Measurements from ENCODE around the gene SFTPA1. TPM values are rescaled to one million over a fixed set of nuclear protein-coding genes. Genes with fewer than 3 reads are reported as not detected.
"Not testable (repeated sequence)": the region's sequence is repeated elsewhere in the genome, so short reads cannot be mapped to it uniquely, and the experiment has no call there.

SFTPA1 gene
- polyA plus RNA-seq, 1 experiment = not detected

DNA sequence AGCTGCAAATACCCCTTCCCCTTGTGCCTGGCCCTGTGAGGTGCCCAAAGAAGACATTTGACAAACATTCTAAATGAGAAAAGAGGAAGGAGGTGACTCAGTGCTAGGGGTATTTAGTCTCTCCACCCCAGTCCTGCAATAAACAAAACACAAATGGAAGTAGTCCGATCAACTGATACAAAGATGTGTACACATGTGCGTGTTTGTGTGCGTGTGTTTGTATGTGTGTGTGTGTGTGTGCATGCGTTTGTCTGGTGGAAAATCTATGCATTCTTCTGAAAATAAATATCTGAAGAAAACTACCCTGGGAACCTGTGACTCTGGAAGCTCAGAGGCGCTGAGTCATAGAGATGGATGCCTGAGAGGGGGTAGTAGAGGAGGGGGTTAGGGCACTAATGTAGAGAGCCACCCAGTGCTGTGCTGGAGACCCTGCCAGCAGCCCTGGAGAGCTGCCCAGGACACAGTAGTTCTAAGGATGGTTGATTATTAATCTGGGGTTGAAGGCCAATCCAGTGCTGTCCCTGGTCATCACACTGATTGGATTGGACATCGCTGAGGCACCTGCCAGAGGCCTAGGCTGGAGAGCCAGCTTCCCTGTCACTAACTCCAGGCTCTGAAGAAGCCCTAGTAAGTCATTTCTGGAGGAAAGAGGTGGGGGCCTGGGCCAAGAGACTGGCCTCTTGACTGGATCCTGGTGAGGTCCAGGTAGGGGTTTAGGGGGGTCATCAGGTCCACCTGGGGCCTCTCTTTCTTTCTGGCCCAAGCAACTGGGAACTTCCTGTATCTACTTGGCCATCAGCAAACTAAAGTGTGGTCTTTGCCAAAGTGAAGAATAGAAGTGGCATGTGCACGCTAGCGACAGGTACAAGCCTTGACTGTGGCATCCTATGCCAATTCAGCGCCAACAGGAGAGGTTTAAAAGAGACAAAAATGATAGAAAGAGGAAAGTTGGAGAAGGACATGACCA is 18.5 kb downstream of the SFTPA1 start:
- DNase-seq (ENCODE audit: low read depth, low spot score) = no peak

DNA sequence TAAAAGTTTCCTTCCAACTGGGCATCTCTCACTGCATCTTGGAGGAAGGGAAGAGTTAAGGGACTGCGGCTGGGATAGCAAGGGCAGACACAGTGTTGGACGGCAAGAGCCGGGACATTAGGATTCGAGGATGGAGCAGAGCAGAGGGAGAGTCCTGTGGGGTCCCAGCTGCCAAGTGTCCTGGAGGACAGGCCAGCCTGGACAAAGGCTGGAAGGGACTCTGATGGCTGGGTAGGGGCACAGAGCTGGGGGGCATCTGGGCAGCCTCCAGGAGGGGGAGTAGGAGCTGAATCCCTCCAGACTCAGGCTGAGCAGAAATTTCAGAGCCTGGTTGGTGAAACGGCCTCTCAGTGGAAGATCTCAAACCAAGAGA is 19.2 kb downstream of the SFTPA1 start:
- H3K27ac ChIP-seq (ENCODE audit: low read depth, low read length) = no peak overlapping the region
- CTCF ChIA-PET = no interaction called here
- TF ChIP-seq, protein P1, sequence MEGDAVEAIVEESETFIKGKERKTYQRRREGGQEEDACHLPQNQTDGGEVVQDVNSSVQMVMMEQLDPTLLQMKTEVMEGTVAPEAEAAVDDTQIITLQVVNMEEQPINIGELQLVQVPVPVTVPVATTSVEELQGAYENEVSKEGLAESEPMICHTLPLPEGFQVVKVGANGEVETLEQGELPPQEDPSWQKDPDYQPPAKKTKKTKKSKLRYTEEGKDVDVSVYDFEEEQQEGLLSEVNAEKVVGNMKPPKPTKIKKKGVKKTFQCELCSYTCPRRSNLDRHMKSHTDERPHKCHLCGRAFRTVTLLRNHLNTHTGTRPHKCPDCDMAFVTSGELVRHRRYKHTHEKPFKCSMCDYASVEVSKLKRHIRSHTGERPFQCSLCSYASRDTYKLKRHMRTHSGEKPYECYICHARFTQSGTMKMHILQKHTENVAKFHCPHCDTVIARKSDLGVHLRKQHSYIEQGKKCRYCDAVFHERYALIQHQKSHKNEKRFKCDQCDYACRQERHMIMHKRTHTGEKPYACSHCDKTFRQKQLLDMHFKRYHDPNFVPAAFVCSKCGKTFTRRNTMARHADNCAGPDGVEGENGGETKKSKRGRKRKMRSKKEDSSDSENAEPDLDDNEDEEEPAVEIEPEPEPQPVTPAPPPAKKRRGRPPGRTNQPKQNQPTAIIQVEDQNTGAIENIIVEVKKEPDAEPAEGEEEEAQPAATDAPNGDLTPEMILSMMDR (IDR thresholded peaks at IDR 0.05; ENCODE audit: low read depth, low read length) = no peak
- DNase-seq (ENCODE audit: low read depth, low spot score) = no peak
- no peaks in the 10 kb centered on the region for H3K9me3 ChIP-seq (ENCODE audit: control insufficient read depth, insufficient read depth, low read length)
- H3K4me3 ChIP-seq (ENCODE audit: low read depth, low read length) = no peak overlapping the region
- POLR2A ChIA-PET = no interaction called here
- peaks cover 3% of the 10 kb centered on the region for H3K27me3 ChIP-seq (ENCODE audit: control insufficient read depth, insufficient read depth, low read length)

More for the DNA sequence above, 18.5 kb downstream of the SFTPA1 start:
- Histone ChIP-seq H3K9me3 (ENCODE audit: control insufficient read depth, insufficient read depth, low read length) (no peaks in the 10 kb centered on the region), H3K27ac (ENCODE audit: low read depth, low read length) (no peak overlapping the region), H3K4me3 (ENCODE audit: low read depth, low read length) (no peak overlapping the region), H3K27me3 (ENCODE audit: control insufficient read depth, insufficient read depth, low read length) (peaks cover 3% of the 10 kb centered on the region)
- ChIA-PET CTCF (no interaction called here), POLR2A (no interaction called here)
- TF ChIP-seq, protein P1 (IDR thresholded peaks at IDR 0.05; ENCODE audit: low read depth, low read length) = no peak

DNA sequence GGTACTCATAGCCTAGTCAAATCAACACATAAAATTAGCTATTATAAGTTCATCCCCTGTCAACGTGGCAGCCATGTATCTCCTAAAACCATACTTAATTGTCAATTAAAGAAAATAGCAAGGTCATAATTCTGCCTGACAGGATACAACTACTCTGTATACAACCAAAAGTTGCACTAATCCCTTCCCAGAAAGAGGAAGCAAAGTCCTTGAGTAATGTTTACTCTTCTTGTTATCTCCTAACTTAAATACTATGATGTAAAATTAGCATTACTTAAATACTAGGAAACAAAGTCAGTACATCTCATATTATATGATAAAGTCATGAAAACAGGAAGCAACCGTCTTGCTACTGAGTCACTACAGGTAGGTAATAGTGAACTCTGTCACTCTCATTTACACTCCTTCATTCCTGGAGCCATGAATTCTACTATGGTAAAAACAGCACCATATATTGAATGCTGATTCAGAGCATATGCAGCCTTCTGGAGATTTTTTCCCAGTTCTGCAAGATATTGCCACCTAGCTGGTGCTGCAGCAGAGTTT is 26.0 kb downstream of the SFTPA1 start:
- H3K9me3 ChIP-seq (ENCODE audit: control insufficient read depth, insufficient read depth, low read length); H3K27me3 ChIP-seq (ENCODE audit: control insufficient read depth, insufficient read depth, low read length); POLR2A ChIA-PET; H3K4me3 ChIP-seq (ENCODE audit: low read depth, low read length); H3K27ac ChIP-seq (ENCODE audit: low read depth, low read length); DNase-seq (ENCODE audit: low read depth, low spot score); CTCF ChIA-PET: not testable (repeated sequence)

DNA sequence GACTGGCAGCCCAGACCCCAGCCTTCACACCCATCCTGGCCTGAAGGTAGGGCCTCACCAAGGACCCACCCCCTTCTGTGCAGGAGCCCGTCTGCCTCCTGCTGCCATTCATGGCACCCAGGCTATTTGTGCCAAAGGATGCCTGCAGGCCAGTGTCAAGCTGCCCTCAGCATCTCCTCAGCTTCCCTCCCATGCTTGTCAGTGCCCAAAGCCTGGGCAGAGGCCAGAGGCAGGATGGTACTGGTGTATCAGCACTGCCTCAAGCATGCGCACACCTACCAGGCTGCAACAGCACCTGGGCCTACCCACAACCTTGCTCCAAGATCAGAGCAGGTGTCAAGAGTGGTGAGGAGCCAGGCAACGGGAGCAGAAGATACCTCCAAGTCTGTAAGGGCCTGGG is 27.6 kb downstream of the SFTPA1 start:
- Histone ChIP-seq H3K9me3 (ENCODE audit: control insufficient read depth, insufficient read depth, low read length) (no peaks in the 10 kb centered on the region), H3K27ac (ENCODE audit: low read depth, low read length) (no peak overlapping the region), H3K4me3 (ENCODE audit: low read depth, low read length) (no peak overlapping the region), H3K27me3 (ENCODE audit: control insufficient read depth, insufficient read depth, low read length) (no peaks in the 10 kb centered on the region)
- no peak for DNase-seq (ENCODE audit: low read depth, low spot score)
- TF ChIP-seq, protein P1 (IDR thresholded peaks at IDR 0.05; ENCODE audit: low read depth, low read length) = no peak
- POLR2A ChIA-PET = no interaction called here
- CTCF ChIA-PET = no interaction called here

DNA sequence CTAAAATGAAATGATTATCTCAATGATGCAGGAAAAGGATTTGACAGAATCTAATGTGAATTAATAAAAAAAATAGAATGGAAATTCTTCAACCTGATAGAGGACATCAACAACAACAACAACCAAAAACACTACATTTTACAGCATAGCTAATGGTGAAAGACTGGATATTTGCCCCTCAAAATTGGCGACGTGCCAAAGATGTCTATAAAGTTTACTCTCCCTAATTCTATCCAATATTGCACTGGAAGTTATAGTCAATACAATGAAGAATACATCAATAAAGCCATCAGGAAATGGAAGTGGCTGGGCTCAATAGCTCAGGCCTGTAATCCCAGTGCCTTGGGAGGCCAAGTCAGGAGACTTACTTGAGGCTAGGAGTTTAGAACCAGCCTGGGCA is 42.0 kb downstream of the SFTPA1 start:
- H3K9me3 ChIP-seq (ENCODE audit: control insufficient read depth, insufficient read depth, low read length); H3K27ac ChIP-seq (ENCODE audit: low read depth, low read length); H3K4me3 ChIP-seq (ENCODE audit: low read depth, low read length); POLR2A ChIA-PET; H3K27me3 ChIP-seq (ENCODE audit: control insufficient read depth, insufficient read depth, low read length); DNase-seq (ENCODE audit: low read depth, low spot score); CTCF ChIA-PET: not testable (repeated sequence)

DNA sequence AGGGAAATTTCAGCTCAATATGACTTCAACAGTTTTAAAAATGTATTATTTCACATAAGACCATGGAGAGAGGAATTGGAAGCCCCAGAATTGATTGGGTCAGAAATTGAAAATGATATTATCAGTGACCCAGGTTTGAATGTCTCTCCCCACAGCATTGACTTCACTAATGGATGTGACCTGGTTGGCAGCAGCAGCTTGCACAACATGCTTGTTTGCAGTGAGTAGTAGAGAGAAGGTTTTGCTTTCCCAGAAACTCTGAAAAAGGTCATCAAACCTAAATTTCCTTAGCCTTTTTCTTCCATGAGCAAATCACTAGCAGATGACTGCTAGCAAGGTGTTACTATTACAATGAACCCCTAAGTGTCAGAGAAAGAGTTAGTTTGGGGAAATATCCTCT is 52.5 kb downstream of the SFTPA1 start:
- H3K27ac ChIP-seq (ENCODE audit: low read depth, low read length); H3K4me3 ChIP-seq (ENCODE audit: low read depth, low read length); DNase-seq (ENCODE audit: low read depth, low spot score); H3K9me3 ChIP-seq (ENCODE audit: control insufficient read depth, insufficient read depth, low read length); CTCF ChIA-PET; H3K27me3 ChIP-seq (ENCODE audit: control insufficient read depth, insufficient read depth, low read length); POLR2A ChIA-PET: not testable (repeated sequence)

DNA sequence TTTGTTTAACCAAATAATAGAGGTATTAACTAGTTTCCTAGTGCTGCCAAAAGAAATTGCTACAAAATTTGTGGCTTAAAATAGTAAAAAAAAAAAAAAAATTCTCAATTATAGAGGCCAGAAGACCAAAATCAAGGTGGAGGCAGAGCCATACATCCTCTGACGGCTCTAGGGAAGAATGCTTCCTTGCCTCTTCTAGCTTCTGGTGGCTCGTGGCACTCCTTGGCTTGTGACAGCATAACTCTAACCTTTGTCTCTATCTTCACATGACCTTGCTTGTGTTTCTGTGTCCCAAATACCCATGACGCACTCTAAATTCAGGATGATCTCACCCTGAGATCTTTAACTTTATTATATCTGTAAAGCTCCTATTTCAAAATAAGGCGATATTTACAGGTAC is 53.9 kb downstream of the SFTPA1 start:
- CTCF ChIA-PET; H3K9me3 ChIP-seq (ENCODE audit: control insufficient read depth, insufficient read depth, low read length); H3K27ac ChIP-seq (ENCODE audit: low read depth, low read length); POLR2A ChIA-PET; H3K27me3 ChIP-seq (ENCODE audit: control insufficient read depth, insufficient read depth, low read length); H3K4me3 ChIP-seq (ENCODE audit: low read depth, low read length); DNase-seq (ENCODE audit: low read depth, low spot score): not testable (repeated sequence)

Measured in AG04450 (cell line).